Measurements from ENCODE around the gene ARPC1B.

- TF ChIP-seq CTCF (IDR thresholded peaks at IDR 0.05) (no peak), POLR2A (IDR thresholded peaks at IDR 0.05) (no peak)
Measured at GRCh38 chr7:99403764-99404163, 29.2 kb downstream of the ARPC1B start.
